Measurements from ENCODE around the gene GCLC. TPM values are rescaled to one million over a fixed set of nuclear protein-coding genes. Genes with fewer than 3 reads are reported as not detected.

The GCLC gene
- total and polyA plus RNA-seq, 10 of the 15 experiments (the other 5 are each of a cell fraction or from before 2014, with no cell fraction given) = 6.5 to 23.6 (median 12.5) TPM

DNA sequence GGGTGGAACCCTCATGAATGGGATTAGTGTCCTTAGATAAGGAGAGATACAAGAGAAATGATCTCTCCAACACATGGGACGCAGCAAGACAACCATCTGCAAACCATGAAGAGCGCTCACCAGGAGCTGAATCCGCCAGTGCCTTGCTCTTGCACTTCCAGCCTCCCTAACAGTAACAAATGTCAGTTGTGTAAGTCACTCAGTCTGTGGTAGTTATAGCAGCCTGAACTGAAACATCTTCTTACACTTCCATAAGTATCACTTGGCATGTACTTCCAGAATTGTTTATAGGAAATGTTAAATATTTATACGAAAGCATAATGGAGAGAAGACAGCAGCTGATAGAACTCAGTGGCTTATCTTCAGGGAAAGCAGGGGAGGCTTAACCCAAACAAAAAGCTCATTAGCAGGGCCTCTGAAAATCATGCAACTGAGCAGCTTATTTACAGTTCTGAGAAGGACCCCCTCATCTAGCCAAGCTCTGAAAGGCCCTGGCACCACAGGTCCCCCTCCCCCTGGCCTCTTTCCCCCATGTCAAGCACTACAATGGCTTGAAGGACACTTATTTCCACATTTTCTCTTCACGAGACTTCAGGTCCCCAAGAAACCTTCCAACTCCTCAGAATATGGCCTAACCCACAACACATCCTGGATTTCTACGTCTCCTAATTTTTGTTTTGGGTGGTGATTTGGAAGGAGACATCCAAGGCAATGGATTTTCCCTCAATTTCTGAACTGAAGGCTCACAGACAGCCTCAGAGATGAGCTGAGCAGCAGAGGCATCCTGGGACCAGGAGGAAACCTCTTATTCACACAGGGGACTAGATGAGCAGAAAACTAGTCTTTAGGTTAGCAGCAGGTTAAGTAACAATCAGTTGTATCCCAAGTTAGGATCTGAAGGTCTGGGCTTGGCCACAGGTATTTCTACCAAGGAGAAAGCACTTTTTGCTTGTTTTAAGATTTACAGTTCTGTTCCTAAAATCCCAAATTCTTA is 49.1 kb downstream of the GCLC start (continued):
- TF ChIP-seq, protein P1, sequence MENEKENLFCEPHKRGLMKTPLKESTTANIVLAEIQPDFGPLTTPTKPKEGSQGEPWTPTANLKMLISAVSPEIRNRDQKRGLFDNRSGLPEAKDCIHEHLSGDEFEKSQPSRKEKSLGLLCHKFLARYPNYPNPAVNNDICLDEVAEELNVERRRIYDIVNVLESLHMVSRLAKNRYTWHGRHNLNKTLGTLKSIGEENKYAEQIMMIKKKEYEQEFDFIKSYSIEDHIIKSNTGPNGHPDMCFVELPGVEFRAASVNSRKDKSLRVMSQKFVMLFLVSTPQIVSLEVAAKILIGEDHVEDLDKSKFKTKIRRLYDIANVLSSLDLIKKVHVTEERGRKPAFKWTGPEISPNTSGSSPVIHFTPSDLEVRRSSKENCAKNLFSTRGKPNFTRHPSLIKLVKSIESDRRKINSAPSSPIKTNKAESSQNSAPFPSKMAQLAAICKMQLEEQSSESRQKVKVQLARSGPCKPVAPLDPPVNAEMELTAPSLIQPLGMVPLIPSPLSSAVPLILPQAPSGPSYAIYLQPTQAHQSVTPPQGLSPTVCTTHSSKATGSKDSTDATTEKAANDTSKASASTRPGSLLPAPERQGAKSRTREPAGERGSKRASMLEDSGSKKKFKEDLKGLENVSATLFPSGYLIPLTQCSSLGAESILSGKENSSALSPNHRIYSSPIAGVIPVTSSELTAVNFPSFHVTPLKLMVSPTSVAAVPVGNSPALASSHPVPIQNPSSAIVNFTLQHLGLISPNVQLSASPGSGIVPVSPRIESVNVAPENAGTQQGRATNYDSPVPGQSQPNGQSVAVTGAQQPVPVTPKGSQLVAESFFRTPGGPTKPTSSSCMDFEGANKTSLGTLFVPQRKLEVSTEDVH (IDR thresholded peaks at IDR 0.05; ENCODE audit: low read depth, partially characterized antibody) = no peak
- no peak for TF ChIP-seq MTA3 (IDR thresholded peaks at IDR 0.05; ENCODE audit: borderline replicate concordance, low read length)
- TF ChIP-seq SP1 (IDR thresholded peaks at IDR 0.05; ENCODE audit: low read depth, low read length) = no peak
- TF ChIP-seq, protein P2, sequence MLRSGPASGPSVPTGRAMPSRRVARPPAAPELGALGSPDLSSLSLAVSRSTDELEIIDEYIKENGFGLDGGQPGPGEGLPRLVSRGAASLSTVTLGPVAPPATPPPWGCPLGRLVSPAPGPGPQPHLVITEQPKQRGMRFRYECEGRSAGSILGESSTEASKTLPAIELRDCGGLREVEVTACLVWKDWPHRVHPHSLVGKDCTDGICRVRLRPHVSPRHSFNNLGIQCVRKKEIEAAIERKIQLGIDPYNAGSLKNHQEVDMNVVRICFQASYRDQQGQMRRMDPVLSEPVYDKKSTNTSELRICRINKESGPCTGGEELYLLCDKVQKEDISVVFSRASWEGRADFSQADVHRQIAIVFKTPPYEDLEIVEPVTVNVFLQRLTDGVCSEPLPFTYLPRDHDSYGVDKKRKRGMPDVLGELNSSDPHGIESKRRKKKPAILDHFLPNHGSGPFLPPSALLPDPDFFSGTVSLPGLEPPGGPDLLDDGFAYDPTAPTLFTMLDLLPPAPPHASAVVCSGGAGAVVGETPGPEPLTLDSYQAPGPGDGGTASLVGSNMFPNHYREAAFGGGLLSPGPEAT (IDR thresholded peaks at IDR 0.05; ENCODE audit: low read depth) = no peak
- no peak for TF ChIP-seq JUNB (IDR thresholded peaks at IDR 0.05)
- no peak for TF ChIP-seq DPF2 (IDR thresholded peaks at IDR 0.05)

Measured in GM12878 (cell line).